GM12891 (cell line): ENCODE measurements around the gene NCAN.

ENCODE experiments used
- POLR2A ChIP-seq: IDR thresholded peaks from 2 replicates; pipeline ENCODE4 v1.6.1; 2011; ENCODE audit warnings: low read depth, low read length, control low read depth
- POLR2AphosphoS5 ChIP-seq: IDR thresholded peaks from 2 replicates; pipeline ENCODE4 v1.6.1; 2011; ENCODE audit warnings: low read depth, low read length, control low read depth
- TAF1 ChIP-seq: IDR thresholded peaks from 2 replicates; pipeline ENCODE4 v1.6.1; 2011; ENCODE audit warnings: low read depth, low read length, control low read depth

DNA sequence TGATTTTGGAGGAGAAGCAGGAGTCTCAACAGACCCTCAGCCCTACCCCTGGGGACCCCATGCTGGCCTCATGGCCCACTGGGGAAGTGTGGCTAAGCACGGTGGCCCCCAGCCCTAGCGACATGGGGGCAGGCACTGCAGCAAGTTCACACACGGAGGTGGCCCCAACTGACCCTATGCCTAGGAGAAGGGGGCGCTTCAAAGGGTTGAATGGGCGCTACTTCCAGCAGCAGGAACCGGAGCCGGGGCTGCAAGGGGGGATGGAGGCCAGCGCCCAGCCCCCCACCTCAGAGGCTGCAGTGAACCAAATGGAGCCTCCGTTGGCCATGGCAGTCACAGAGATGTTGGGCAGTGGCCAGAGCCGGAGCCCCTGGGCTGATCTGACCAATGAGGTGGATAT lies 14.9 kb downstream of the NCAN start:
- TF ChIP-seq POLR2A: no peak
- no peak for TF ChIP-seq POLR2AphosphoS5
- TF ChIP-seq TAF1: no peak
